Lower lobe of right lung (tissue), 2 donors: ENCODE results near the gene TRAF4. TPM values are rescaled to one million over a fixed set of nuclear protein-coding genes. Genes with fewer than 3 reads are reported as not detected.

Experiments
- ATAC-seq, 2 donors: fragments of 200-7000 bp; cut with Tn5 transposase; one replicate each; pipeline ENCODE4 v1.9.1; 2020 to 2022; ENCODE audit warnings: mild to moderate bottlenecking in 2 of 2, moderate library complexity in 2 of 2
- DNase-seq: peaks from one replicate; pipeline ENCODE4 v3.0.0-alpha.2; 2020
- H3K27ac ChIP-seq: fragments of 200-600 bp; one replicate; pipeline ENCODE4 v1.8.0; 2022
- H3K27me3 ChIP-seq: fragments of 200-600 bp; one replicate; pipeline ENCODE4 v1.8.0; 2022; ENCODE audit warnings: low read depth
- H3K36me3 ChIP-seq: fragments of 200-600 bp; one replicate; pipeline ENCODE4 v1.8.0; 2022; ENCODE audit warnings: mild to moderate bottlenecking
- H3K4me1 ChIP-seq: fragments of 200-600 bp; one replicate; pipeline ENCODE4 v1.8.0; 2022
- H3K4me3 ChIP-seq: fragments of 200-600 bp; one replicate; pipeline ENCODE4 v1.8.0; 2022; ENCODE audit warnings: mild to moderate bottlenecking
- H3K9me3 ChIP-seq: fragments of 200-600 bp; one replicate; pipeline ENCODE4 v1.8.0; 2022
- intact Hi-C: fragments of 100-400 bp; cut with DNase I; formaldehyde crosslinking; loops from one replicate; pipeline ENCODE4 v1.11.0; 2022
- total RNA-seq: library from RNA; stranded (reverse); fragmentation: NEBNext Ultra II Directional; extraction: Animal tissue kit (Norgen Biotek cat#: 25700); gene quantifications from one replicate; pipeline ENCODE4 v1.2.1, GENCODE V29; 2021
- TF ChIP-seq, protein P1 (sequence below): fragments of 200-600 bp; IDR thresholded peaks from one replicate; pipeline ENCODE4 v1.8.0; 2022; ENCODE audit warnings: antibody characterized with exemption, mild to moderate bottlenecking
- donor health status: DM: no; HTN: yes; CAD: no; lungs with severe emphysema.

Gene TRAF4
- total RNA-seq, 1 donor from 2014 or later: 52.8 TPM

DNA sequence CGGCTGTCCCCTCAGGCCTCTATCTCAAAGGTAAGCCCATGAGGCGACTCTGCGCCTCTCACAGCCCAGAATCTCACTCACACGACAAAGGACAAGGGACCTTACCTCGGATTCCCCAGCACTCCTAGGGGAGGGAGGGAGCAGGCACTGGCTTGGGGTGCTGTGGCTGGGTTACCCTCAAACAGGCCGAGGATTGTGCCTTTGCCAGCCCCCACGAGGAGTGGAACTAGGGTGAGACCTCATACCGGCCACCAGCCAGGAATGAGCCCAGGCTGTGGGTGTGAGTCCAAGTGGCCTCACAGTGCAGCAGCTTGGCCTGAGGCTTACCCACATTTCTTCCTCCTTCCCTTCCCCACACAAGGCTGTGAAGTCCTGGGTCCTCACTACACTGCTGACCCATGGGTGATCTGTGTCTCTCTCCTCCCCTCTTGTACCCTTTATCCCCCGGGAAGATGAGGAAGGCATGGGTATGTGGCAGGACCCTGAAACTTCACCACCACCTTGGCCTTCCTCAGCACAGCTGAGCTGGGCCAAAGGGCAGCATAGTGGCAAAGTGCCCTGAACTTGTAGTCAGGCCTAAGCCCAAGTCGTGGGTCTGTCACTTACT is 38.0 kb upstream of the TRAF4 start:
- Histone ChIP-seq H3K9me3 (no peaks in the 10 kb centered on the region), H3K4me1 (no peaks in the 10 kb centered on the region), H3K36me3 (peaks cover 40% of the 10 kb centered on the region), H3K4me3 (no peak overlapping the region), H3K27ac (no peak overlapping the region), H3K27me3 (no peaks in the 10 kb centered on the region)
- DNase-seq: no peak
- TF ChIP-seq, protein P1, sequence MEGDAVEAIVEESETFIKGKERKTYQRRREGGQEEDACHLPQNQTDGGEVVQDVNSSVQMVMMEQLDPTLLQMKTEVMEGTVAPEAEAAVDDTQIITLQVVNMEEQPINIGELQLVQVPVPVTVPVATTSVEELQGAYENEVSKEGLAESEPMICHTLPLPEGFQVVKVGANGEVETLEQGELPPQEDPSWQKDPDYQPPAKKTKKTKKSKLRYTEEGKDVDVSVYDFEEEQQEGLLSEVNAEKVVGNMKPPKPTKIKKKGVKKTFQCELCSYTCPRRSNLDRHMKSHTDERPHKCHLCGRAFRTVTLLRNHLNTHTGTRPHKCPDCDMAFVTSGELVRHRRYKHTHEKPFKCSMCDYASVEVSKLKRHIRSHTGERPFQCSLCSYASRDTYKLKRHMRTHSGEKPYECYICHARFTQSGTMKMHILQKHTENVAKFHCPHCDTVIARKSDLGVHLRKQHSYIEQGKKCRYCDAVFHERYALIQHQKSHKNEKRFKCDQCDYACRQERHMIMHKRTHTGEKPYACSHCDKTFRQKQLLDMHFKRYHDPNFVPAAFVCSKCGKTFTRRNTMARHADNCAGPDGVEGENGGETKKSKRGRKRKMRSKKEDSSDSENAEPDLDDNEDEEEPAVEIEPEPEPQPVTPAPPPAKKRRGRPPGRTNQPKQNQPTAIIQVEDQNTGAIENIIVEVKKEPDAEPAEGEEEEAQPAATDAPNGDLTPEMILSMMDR: no peak
- ATAC-seq: no peak
- intact Hi-C loops: no loop called here

DNA sequence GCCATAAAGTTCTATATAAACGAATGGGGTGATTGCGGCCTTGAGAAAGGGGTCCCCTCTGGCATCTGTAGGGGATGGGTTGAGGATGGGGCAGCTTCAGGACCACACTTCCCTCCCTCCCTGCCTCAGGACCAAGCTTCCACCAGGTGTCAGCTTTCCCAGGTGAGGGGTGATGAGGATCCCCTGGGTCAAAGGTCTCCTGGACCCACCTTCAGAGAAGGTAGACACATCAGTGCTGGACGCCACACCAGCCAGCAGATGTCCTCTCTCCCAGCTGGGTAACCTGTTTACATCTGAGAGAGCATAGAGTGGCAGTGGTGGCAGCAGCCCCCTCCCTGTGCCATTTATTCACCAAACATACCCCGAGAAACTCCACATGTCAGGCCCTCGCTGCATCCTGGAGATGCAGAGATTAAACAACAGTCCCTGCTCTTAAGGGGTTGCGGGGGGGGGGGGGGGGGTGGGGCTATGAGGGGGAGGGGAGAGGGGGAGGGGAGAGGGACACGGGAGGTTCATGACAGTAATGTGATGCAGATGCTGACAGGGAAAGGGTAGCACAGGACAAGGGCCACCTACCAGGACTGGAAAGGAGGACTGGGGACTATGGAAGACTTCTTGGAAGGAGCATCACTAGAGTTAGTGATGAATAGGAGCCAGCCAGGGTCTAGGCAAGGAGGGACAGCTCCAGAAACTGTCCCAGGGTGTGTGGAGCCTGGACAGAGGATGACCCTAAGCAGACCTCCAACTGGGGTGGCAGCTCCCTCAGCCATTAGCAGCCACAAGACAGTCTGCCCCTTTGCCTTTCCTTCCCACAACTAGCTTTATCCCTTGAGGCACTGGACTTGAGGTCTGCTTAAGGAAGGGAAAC is 37.1 kb upstream of the TRAF4 start:
- intact Hi-C loops: no loop called here
- TF ChIP-seq, protein P1: no peak

DNA sequence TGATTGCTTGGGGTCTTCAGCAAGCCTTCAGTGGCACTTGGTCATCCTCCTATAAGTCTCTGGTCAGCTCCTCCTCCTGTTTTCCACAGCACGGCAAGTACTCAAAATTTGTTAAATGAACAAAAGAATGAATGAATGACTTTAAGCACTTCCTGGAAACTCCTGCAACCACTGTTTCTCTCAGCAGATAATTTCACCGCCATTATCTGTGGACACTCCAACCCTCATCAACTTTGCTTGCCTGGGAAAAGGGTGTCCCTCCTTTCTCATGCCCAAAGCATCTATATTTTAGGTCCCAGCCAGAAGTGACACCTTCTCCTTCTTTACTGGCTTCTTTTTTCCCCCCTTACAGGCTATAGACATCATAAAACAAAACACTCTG is 36.5 kb upstream of the TRAF4 start:
- H3K27ac ChIP-seq: no peak overlapping the region
- intact Hi-C loops: no loop called here
- ATAC-seq (no peak), DNase-seq (no peak)
- H3K4me1 ChIP-seq: peaks cover 9% of the 10 kb centered on the region
- H3K27me3 ChIP-seq: no peaks in the 10 kb centered on the region
- no peak overlapping the region for H3K4me3 ChIP-seq
- peaks cover 25% of the 10 kb centered on the region for H3K36me3 ChIP-seq
- TF ChIP-seq, protein P1: no peak
- no peaks in the 10 kb centered on the region for H3K9me3 ChIP-seq

More for the DNA sequence above, 37.1 kb upstream of the TRAF4 start:
- Histone ChIP-seq H3K36me3 (peaks cover 32% of the 10 kb centered on the region), H3K9me3 (no peaks in the 10 kb centered on the region), H3K4me3 (no peak overlapping the region), H3K4me1 (peaks cover 3% of the 10 kb centered on the region), H3K27me3 (no peaks in the 10 kb centered on the region), H3K27ac (no peak overlapping the region)
- ATAC-seq: no peak
- DNase-seq: no peak

DNA sequence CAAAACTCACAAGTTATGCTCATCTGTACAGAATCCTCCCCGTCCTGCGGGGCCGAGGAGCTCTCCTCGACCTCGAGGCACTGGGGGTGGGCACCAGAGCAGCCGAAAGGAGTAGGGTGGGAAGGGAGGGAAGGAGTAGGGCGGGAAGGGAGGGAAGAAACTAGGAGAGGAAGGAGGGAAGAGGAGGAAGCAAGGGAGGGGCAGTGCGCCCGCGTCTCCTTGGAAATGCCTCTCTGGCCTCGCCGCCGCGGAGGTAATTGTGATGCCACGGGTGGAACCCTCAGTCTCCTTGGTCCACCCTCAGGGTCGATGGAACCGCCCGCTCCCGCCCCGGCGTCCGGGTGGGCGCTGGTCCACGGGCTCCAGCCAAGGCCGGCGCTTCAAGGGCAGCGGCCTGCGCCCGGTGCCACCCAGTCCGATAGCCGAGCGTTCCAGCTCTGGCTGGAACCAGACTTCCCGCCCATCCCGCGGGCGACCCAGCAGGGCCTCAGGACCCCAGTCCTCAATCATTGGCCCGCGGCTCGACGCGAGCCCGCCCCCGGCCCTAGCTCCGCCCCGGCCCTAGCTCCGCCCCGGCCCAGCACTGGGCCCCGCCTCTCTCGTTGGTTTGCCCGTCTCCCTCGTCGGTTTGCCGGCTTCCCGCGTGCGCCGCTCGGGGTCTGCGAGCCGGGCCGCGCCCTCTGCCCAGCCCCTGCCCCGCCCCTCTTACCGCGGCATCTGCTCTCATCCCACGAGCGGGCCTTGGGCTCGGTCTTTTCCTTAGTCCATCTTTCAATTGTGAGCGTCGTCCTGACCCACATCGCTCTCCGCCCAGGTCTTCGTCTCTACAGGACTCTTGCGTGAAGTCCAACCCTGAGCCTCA is 32.7 kb upstream of the TRAF4 start:
- Histone ChIP-seq H3K36me3 (peaks cover 25% of the 10 kb centered on the region), H3K9me3 (no peaks in the 10 kb centered on the region), H3K4me1 (peaks cover 13% of the 10 kb centered on the region), H3K4me3 (peak overlapping the region; percentile 85), H3K27ac (peak overlapping the region; percentile 88), H3K27me3 (no peaks in the 10 kb centered on the region)
- DNase-seq (peak; percentile 92), ATAC-seq (peak; percentile 96 to 97)
- intact Hi-C loops: no loop called here
- TF ChIP-seq, protein P1: no peak

DNA sequence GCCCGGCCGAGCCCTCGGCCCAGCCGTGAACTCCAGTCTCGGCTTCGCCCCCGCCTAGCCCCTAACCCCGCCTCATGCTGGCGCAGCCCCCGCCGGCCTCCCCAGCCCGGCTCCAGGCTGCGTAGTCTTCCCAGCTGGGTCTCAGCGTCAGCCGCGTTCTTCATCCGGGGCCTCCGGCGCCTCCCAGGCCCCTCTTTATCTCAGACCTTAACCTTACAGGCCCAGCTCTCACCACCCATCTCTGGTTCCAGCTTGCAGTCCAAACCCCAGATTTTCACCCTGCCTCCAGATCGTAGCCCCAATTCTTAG is 32.1 kb upstream of the TRAF4 start, which contains the start of gene PROCA1:
Gene PROCA1, minus strand, starts transcription at position 166 of the 309 bp plus-strand sequence. CDS start 228 bp downstream, outside the sequence.
- H3K36me3 ChIP-seq: peaks cover 24% of the 10 kb centered on the region
- ATAC-seq (peak in 1 of 2 donors; percentile 47), DNase-seq (no peak)
- H3K9me3 ChIP-seq: no peaks in the 10 kb centered on the region
- no peaks in the 10 kb centered on the region for H3K27me3 ChIP-seq
- intact Hi-C loops: no loop called here
- H3K27ac ChIP-seq: peak within 1 kb of the TSS; percentile 88
- TF ChIP-seq, protein P1: no peak
- H3K4me1 ChIP-seq: peaks cover 18% of the 10 kb centered on the region
- H3K4me3 ChIP-seq: peak within 1 kb of the TSS; percentile 85
